HEK293 (cell line): Measurements from ENCODE around the gene KLF13.
A peak's percentile ranks its signal among the peaks of the same experiment; 100 is the strongest.
"Not testable (repeated sequence)": the region's sequence is repeated elsewhere in the genome, so short reads cannot be mapped to it uniquely, and the experiment has no call there.

Experiments
- CTCF ChIA-PET: fragments of 350-600 bp; formaldehyde crosslinking; extraction: SDS; loops from one replicate; lab custom pipeline; 2021; ENCODE audit warnings: antibody characterized with exemption; lab: Yijun Ruan, JAX
- POLR2A ChIA-PET: fragments of 300-600 bp; formaldehyde crosslinking; extraction: SDS; loops from one replicate; lab custom pipeline; 2020; ENCODE audit warnings: antibody characterized with exemption, inconsistent platforms; lab: Yijun Ruan, JAX
- H3K27ac ChIP-seq: fragments of 200-500 bp; sonication (Bioruptor generic); 2 replicates; pipeline ENCODE4 v1.5.1; 2014; ENCODE audit warnings: low read depth, low read length, control low read depth, inconsistent platforms; ENCODE audit errors: extremely low read depth
- H3K36me3 ChIP-seq, 2 experiments: fragments of 200-500 bp in 1 of 2; sonication (Bioruptor generic) in 1 of 2; 1 replicate in 1 of 2; 2 replicates in 1 of 2; pipeline ENCODE4 v1.5.1; 2014 to 2017; ENCODE audit warnings: inconsistent platforms in 2 of 2, low read length in 2 of 2; ENCODE audit not compliant: control insufficient read depth in 2 of 2, insufficient read depth in 1 of 2
- H3K4me1 ChIP-seq: fragments of 200-500 bp; sonication (Bioruptor generic); 2 replicates; pipeline ENCODE4 v1.5.1; 2014; ENCODE audit warnings: mild to moderate bottlenecking, low read length, inconsistent platforms; ENCODE audit not compliant: control insufficient read depth, insufficient read depth
- H3K4me3 ChIP-seq: 2 replicates; pipeline ENCODE4 v1.5.1; 2011; ENCODE audit warnings: low read depth, mild to moderate bottlenecking, control low read depth, low read length, moderate library complexity
- H3K9me3 ChIP-seq: fragments of 200-500 bp; sonication (Bioruptor generic); 2 replicates; pipeline ENCODE4 v1.5.1; 2014; ENCODE audit warnings: low read depth, low read length, inconsistent platforms; ENCODE audit not compliant: control insufficient read depth, insufficient read depth
- HIC1 ChIP-seq: fragments of 450-650 bp; formaldehyde crosslinking; IDR thresholded peaks from 2 replicates; pipeline ENCODE4 v1.5.1; 2016; ENCODE audit warnings: missing biosample characterization, missing genetic modification characterization
- SCRT2 ChIP-seq: fragments of 450-650 bp; formaldehyde crosslinking; IDR thresholded peaks from 2 replicates; pipeline ENCODE4 v1.5.1; 2016; ENCODE audit warnings: missing biosample characterization, missing genetic modification characterization
- SETDB1 ChIP-seq: IDR thresholded peaks from one replicate; pipeline ENCODE4 v1.6.1; 2017; ENCODE audit warnings: mild to moderate bottlenecking, low read length, moderate library complexity, mixed read lengths; ENCODE audit not compliant: insufficient read length
- YY1 ChIP-seq: fragments of 450-650 bp; formaldehyde crosslinking; IDR thresholded peaks from 2 replicates; pipeline ENCODE4 v1.5.1; 2018; ENCODE audit warnings: missing biosample characterization, missing genetic modification characterization
- ZNF112 ChIP-seq: fragments of 450-650 bp; formaldehyde crosslinking; IDR thresholded peaks from 2 replicates; pipeline ENCODE4 v1.5.0; 2017; ENCODE audit warnings: missing biosample characterization, missing genetic modification characterization
- ZNF121 ChIP-seq: fragments of 450-650 bp; formaldehyde crosslinking; IDR thresholded peaks from 2 replicates; pipeline ENCODE4 v1.5.1; 2016; ENCODE audit warnings: missing biosample characterization, missing genetic modification characterization
- ZNF18 ChIP-seq: fragments of 450-650 bp; formaldehyde crosslinking; IDR thresholded peaks from 2 replicates; pipeline ENCODE4 v1.5.1; 2016; ENCODE audit warnings: missing biosample characterization, missing genetic modification characterization
- ZNF426 ChIP-seq: fragments of 450-650 bp; formaldehyde crosslinking; IDR thresholded peaks from 2 replicates; pipeline ENCODE4 v1.5.1; 2017; ENCODE audit warnings: missing biosample characterization, missing genetic modification characterization, mild to moderate bottlenecking, inconsistent platforms, moderate library complexity
- ZNF518A ChIP-seq: fragments of 450-650 bp; formaldehyde crosslinking; conservative IDR thresholded peaks from 2 replicates; pipeline ENCODE4 v1.5.1; 2016; ENCODE audit warnings: low read depth, missing biosample characterization, missing genetic modification characterization
- ZNF544 ChIP-seq: fragments of 450-650 bp; formaldehyde crosslinking; IDR thresholded peaks from 2 replicates; pipeline ENCODE4 v1.5.0; 2017; ENCODE audit warnings: missing biosample characterization, missing genetic modification characterization
- ZNF561 ChIP-seq: fragments of 450-650 bp; IDR thresholded peaks from 2 replicates; pipeline ENCODE4 v1.5.1; 2018; ENCODE audit warnings: missing biosample characterization, missing genetic modification characterization, borderline replicate concordance
- ZNF580 ChIP-seq: fragments of 450-650 bp; formaldehyde crosslinking; IDR thresholded peaks from 2 replicates; pipeline ENCODE4 v1.5.1; 2016; ENCODE audit warnings: missing biosample characterization, missing genetic modification characterization
- ZNF585B ChIP-seq: fragments of 450-650 bp; formaldehyde crosslinking; IDR thresholded peaks from 2 replicates; pipeline ENCODE4 v1.5.1; 2016; ENCODE audit warnings: missing biosample characterization, missing genetic modification characterization
- ZNF623 ChIP-seq: fragments of 450-650 bp; formaldehyde crosslinking; IDR thresholded peaks from 2 replicates; pipeline ENCODE4 v1.5.1; 2016; ENCODE audit warnings: missing biosample characterization, missing genetic modification characterization
- ZNF658 ChIP-seq: fragments of 450-650 bp; formaldehyde crosslinking; IDR thresholded peaks from 2 replicates; pipeline ENCODE4; 2016; ENCODE audit warnings: missing biosample characterization, missing genetic modification characterization
- ZNF792 ChIP-seq: fragments of 450-650 bp; formaldehyde crosslinking; IDR thresholded peaks from 2 replicates; pipeline ENCODE4 v1.5.1; 2016; ENCODE audit warnings: missing biosample characterization, missing genetic modification characterization
- ZSCAN18 ChIP-seq: fragments of 450-650 bp; formaldehyde crosslinking; IDR thresholded peaks from 2 replicates; pipeline ENCODE4 v1.5.1; 2016; ENCODE audit warnings: missing biosample characterization, missing genetic modification characterization

Gene KLF13

GRCh38 chr15:31353931-31354330 is 27.3 kb downstream of the KLF13 start:
- POLR2A ChIA-PET = no interaction called here

GRCh38 chr15:31356097-31356496 is 29.5 kb downstream of the KLF13 start:
- H3K27ac ChIP-seq, POLR2A ChIA-PET, H3K9me3 ChIP-seq, H3K4me3 ChIP-seq, H3K36me3 ChIP-seq: not testable (repeated sequence)
- CTCF ChIA-PET = interaction anchor here (0.6 kb wide), 1 partner anchor 134 kb away, joined by 3 read pairs; no protein-coding TSS in a partner anchor
- H3K4me1 ChIP-seq = peaks cover 14% of the 10 kb centered on the region

More at GRCh38 chr15:31353931-31354330, 27.3 kb downstream of the KLF13 start:
- no peak overlapping the region for H3K4me3 ChIP-seq
- H3K36me3 ChIP-seq = no peaks in the 10 kb centered on the region
- peaks cover 14% of the 10 kb centered on the region for H3K4me1 ChIP-seq
- H3K9me3 ChIP-seq = no peaks in the 10 kb centered on the region
- TF ChIP-seq ZSCAN18 = no peak
- no peak for TF ChIP-seq ZNF623 (tag by site-specific recombination)
- TF ChIP-seq HIC1 (tag by site-specific recombination) = no peak
- no peak for TF ChIP-seq ZNF561 (tag by site-specific recombination)
- no peak for TF ChIP-seq SETDB1
- TF ChIP-seq ZNF580 (tag by site-specific recombination) = no peak
- TF ChIP-seq ZNF426 (tag by site-specific recombination) = no peak
- no peak for TF ChIP-seq ZNF121 (tag by site-specific recombination)
- no peak for TF ChIP-seq YY1 (tag by site-specific recombination)
- TF ChIP-seq ZNF792 = no peak
- TF ChIP-seq ZNF518A (tag by site-specific recombination) = no peak
- TF ChIP-seq ZNF18 (tag by site-specific recombination) = no peak
- no peak for TF ChIP-seq ZNF112 (tag by site-specific recombination)
- TF ChIP-seq ZNF585B (tag by site-specific recombination) = no peak
- TF ChIP-seq SCRT2 (tag by site-specific recombination) = no peak
- no peak for TF ChIP-seq ZNF658 (tag by site-specific recombination)
- no peak for TF ChIP-seq ZNF544 (tag by site-specific recombination)
- TF ChIP-seq, all 188 proteins: peak for 0
- peak overlapping the region; percentile 81 for H3K27ac ChIP-seq
- CTCF ChIA-PET = interaction anchor here (0.7 to 0.8 kb wide), 2 partner anchors 41 to 79 kb away, joined by 3 read pairs; no protein-coding TSS in a partner anchor
